A172 (cell line): Measurements from ENCODE around the gene CPED1. TPM values are rescaled to one million over a fixed set of nuclear protein-coding genes. Genes with fewer than 3 reads are reported as not detected.
"Not testable (repeated sequence)": the region's sequence is repeated elsewhere in the genome, so short reads cannot be mapped to it uniquely, and the experiment has no call there.

Source experiments
- DNase-seq: peaks from one replicate; pipeline ENCODE4 v3.0.0-alpha.2; 2015; ENCODE audit warnings: low spot score
- total RNA-seq: library from RNA; depleted of rRNA; stranded (reverse); fragments of >200 nt; shearing (Covaris generic); gene quantifications from 2 replicates; pipeline ENCODE4 v1.2.3, GENCODE V29; 2014

Gene CPED1
- total RNA-seq, 1 experiment from 2014 or later: 18.4 TPM

DNA sequence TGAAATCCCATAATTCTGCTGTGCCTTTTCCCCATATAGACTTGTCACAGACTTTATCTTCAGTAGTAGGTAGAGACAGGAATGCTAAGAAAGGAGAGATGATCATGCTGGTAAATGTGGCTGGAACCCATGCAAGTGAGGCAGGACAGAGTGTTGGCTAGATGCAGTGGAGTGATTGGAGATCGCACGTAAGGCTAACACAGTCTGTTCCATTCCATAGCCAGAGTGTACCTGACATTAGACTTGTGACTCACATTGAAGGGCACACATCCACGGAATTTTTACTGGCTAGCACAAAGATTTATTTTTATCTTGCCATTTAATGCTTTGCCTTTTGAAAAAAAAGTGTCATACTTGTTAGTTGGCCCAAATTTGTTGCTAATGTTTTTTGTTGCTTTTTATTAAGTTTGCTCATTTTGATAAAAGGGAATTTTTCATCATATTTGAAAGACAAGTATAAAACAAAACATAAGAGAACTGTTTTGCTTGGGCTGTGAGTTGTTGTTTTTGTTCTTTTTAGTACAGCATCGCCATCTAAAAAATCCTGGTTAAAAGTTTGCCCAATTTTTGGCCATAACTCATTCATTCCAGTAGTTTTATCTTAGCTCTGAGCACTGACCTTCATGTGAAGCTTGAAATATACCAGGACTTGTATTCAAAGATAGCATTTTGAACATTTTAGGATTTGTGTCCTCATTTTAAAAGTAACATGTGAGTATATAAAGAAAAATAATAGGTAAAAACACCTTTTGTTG, 81.0 kb downstream of the CPED1 start:
- DNase-seq: peak; percentile 32

DNA sequence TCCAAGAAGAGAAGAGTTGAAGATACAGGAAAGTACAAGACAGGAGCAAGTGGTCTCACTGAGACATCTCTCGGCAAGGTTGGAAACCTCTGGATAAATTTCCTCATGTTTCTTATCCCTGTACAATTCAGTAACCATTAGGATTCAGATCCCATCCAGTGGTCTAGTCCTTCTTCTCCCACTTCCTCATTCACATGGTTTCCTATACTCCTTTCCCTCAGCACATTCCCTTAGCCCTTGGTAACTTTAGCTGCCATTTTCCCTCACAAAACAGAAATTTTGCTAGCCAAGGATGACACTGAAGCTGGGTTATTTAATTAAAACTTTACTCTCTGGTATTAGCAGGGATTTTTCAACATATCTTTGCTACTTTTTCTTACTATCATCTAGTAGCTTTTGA, 82.6 kb downstream of the CPED1 start:
- no peak for DNase-seq

DNA sequence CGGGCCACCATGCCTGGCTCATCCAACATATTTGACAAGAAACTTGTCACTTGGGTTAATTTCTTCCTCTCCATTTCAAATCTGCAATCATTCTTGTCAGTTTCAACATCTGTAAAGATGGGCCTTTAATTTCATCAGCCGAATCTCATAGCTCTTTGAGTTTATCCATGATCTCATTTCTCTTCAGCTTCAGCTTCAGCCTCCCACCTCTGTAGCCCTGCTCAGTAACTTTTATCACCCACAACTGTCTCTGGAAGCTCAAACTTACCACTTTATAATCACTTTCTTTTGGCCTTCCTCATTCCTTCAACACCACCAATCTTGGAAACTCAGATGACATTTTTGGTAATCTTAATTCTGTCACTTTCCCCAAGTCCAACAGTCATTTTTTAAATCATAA, 83.2 kb downstream of the CPED1 start:
- DNase-seq: no peak

DNA sequence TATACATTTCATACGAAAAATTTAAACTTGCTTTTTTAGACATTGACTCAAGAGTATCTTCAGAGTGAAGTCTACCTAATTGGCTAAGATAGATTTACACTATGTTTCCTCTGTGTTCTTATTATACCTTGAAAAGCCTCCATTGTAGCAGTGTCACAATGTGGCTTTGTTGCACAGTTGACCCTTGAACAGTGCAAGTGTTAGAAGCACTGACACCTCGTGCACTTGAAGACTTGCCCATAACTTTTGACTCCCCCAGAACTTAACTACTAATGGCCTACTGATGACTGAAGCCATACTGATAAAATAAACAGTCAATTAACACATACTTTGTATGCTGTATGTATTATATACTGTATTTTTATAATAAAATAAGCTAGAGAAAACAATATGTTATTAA, 84.3 kb downstream of the CPED1 start:
- DNase-seq: no peak

DNA sequence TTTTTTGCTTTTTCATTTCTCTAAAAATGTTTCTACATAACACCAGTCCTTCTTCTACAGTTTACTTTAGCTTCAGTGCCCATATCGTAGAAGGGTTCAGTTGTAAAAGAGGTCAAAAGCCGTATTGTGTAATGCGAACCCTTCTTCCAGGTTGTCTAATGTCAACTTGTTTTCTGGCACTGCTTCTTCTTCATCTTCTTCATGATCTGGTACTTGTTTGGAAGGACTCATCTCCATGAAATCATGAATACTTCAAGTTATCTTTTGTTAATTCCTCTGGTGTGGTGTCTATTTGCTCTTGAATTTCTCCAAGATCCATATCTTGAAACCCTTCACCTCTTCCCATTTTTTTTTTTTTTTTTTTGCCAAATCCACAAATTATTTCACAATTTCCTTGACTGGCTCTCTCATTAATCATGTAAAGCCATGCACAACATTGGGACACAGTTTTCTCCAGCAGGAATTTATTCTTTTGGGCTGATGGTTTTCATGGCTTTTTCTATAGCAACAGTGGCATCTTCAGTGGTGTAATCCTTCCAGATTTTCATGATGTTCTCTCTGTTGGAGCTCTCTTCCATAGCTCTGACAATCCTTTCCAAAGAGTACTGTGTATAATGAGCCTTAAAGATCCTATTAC, 85.1 kb downstream of the CPED1 start:
- DNase-seq: no peak

DNA sequence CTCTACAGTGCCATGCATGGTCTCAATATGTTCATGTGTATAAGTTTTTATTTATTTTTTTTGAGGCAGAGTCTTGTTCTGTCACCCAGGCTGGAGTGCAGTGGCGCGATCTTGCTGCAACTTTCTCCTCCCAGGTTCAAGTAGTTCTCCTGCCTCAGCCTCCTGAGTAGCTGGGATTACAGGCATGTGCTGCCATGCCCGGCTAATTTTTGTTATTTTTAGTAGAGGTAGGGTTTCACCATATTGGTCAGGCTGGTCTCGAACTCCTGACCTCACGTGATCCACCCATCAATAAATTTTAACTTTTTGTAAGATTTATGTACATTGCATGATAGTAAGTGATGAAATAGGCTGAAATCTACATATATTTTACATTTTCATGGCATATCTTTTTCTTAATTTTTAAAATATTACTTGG, 86.9 kb downstream of the CPED1 start:
- not testable (repeated sequence) for DNase-seq

DNA sequence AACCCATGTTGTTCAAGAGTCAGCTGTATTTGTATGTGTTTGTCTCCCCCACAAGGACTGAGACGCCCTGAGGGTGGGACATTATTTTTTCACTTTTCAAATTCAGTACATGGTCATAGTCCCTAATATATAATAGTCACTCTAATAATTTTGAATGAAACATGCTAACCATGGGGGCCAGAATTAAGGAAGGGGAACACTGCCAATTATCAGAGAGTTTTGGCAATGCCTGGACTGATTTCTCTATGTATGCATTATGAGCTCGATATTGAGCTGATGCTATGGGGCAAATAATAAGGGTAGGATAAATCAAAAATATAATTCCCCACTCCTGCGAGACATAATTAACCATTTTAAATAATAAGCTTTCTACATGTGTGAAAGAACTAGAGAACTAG, 87.4 kb downstream of the CPED1 start:
- DNase-seq: no peak

DNA sequence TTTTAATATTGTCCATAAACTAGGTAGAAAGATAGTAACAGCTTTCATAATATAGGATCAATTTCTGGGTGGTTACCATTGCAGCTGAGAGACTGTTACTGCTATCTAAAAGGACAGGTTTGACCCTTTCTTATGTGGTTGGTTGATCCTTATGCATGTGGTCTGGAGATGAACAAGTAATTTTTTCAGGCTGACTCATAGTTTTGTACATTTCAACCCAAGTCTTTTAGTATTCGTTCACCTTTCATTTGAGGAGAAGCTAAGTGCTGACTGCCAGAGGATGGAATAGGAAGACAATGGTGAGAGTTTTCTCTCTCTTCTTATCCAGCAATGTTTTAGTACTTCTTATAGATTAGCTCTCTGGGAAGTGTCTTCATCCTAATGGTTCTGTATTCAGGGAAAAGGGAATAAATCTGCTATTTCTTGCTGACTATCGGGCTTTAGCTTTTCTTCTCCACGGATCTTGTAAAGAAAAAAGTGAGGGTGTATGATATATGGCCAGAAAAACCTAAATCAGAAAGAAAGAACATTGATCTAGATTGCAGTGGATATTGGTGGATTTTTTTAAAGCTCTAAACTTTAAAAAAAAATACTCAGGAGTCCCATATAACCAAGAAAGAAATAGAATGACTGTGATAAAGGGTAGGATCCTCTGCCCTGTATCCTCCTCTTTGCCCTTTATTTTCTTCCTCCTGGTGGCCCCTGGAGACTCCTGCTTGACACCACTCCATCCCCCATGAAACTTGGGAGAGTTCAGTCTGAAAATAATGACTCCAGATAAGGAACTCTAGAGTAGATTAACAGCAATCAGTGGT, 88.0 kb downstream of the CPED1 start:
- DNase-seq: peak; percentile 79

DNA sequence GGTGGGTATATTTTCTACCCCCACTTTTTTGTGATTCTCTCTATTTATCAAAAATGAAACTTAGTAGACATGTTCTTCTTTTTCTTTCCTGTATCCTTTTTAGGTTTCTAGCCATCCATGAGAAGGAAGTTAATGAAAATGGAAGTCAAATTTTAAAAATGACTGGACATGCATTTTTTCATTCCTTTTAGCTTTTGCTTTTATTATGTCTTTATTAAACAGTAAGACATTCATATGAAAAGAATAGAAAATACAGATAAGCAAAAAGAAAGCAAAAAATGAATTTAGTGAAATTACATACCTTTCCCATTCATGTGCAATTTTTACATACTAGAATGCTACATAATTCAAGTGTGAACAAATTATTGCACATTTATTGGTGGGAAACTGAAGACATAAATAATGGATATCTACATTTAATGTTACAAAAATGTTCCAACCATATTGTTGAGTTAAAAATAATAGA, 88.7 kb downstream of the CPED1 start:
- no peak for DNase-seq

DNA sequence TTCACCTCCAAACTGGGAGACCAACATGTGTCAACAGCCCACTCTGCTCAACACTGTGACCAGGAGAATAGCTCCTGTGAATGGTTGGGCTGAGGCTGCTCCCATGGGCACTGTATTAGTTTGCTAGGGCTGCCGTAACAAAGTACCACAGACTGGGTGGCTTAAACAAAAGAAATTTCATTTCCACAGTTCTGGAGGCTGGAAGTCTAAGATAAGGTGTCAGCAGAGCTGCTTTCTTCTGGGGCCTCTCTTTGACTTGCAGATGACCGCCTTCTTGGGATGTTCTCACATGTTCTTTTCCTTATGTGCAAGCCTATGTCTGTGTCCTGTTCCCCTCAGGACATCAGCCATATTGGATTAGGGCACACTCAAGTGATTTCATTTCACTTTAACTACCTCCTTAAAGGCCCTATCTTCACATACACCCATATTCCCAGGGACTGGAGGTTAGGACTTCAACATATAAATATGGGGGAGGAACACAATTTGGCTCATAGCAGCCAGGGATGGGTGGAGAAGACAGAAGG, 90.3 kb downstream of the CPED1 start:
- no peak for DNase-seq

DNA sequence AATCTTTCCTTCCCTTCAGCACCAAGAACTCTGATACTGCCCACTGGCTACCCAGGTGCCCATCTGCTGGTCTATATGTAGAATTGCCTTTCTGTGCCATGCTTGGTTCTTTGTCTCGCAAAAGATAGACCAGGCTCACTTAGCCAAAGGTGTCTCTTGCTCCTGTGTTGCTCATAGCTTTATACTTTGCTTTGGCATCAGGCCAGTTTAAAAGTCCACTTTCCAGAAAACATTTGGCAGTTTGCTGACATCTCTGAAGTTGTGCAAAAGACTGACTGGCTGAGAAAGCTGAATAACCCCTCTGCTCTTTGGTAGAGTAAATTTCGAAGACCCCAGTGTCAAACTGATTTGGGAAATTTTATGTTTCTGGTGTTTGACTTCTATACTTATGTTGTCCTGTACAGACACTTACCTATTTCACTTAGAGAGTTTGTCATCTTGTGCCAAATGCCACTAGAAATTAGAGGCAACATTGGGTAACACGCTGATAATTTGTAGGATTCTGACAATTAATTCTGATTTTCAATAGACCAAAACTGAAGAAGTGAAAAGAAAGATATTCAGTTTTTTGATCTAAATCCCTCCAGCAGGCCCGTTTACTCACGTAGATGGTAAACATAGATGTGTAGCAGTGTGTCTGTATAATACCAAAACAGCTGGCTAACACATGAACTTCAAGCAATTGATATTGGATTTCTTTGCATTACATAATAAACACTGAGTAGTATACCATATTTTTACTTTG, 91.1 kb downstream of the CPED1 start:
- DNase-seq: no peak

DNA sequence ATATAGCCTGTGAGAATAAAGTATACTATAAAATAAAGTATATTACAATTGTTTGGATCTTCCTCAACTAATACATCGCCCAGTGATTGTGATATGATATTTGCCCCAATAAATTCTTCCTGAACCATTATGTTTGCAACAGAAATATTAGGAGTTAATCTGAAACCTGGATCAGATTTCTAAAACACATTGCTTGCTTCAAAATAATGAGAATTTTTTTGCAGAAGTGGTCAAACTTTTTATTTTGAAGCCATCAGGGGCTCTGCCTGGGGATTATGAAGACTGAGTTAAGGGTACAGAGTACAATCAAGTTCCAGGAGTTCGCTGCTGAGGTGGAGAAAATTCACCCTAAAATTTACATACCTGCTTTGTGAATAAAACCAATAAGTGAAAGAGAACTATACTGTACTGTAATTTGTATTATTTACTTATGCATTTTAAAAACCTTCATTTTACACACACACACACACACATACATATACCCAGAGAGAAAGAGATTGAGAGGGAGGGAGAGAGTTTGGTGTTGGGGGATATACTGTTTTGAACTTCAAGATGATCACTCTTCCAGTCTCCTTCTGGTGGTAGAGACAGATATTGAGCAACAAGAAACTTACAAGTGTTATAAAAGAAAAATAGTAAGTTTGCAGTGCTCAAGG, 91.9 kb downstream of the CPED1 start:
- DNase-seq: no peak

DNA sequence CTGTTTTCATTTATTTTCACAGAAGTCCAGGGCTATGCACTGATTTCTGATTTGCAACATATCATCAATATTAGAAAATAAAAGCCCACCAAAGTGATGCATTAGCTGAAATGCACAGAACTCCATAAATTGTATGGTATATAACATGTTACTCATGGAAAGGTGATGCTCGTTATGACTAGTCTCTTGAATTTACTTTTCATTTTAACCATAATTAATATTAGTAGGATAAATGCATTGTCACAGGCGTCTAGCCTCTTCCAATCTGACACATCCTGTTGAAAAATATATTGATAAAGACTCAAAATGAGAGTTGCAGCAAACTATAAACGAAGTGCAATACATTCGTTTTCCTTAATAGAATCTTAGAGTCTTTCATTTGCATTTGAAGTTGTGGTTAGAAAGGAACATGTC, 92.4 kb downstream of the CPED1 start:
- DNase-seq: no peak

DNA sequence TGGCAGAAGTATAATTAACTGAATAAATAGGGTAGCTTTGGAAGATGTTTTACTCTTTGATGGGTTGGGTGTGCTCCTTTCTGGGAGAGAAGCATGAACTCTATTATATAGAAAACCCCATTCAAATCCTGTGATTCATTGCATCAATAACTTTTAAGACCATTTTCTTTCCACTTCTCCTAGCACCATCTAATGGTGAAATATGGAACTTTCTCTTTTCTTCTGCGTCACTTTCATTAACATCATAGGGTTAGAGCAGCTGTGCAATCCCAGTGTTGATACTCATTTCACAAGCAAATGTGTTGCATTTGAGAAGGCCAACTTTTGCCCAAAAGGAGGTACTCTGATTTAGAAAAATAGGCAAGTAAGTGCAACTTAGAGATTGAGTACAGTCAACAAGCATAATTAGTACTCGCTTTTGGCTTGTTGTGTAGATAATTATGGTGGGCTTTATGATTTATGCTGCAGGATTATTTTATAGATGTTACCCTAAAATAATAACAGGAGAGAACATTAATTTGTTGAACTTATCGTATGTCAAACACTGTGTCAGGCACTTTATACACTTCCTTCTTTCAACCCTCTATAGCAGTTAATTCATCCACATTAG, 92.9 kb downstream of the CPED1 start:
- peak; percentile 73 for DNase-seq

DNA sequence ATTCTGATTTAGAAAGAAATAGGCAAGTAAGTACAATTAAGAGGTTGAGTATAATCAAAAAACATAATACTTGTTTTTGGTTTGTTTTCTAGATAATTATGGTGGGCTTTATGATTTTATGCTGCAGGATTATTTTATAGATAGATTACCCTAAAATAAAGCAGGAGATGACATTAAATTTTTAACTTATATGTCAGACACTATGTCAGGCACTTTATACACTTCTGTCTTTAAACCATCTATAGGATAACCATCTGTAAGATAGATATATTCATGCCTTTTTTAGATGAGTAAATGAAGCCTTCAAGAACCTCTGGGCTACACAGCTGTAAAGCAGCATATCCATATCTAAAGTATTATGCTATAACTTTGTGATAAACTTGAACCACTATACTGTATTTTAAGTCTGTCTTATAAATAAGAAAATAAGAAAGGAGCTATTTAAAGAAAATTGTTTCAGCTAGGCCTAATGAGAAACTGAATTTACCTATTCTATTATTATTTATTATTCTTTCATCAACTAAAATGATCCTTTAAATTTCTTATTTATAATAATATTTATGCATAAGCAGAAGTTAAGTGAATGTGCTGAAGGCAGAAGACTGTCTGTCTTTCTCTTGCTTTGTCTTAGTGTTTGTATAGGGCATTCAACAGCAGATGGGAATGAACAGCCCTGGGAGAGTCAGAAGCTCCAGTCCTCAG, 94.0 kb downstream of the CPED1 start:
- DNase-seq: no peak

DNA sequence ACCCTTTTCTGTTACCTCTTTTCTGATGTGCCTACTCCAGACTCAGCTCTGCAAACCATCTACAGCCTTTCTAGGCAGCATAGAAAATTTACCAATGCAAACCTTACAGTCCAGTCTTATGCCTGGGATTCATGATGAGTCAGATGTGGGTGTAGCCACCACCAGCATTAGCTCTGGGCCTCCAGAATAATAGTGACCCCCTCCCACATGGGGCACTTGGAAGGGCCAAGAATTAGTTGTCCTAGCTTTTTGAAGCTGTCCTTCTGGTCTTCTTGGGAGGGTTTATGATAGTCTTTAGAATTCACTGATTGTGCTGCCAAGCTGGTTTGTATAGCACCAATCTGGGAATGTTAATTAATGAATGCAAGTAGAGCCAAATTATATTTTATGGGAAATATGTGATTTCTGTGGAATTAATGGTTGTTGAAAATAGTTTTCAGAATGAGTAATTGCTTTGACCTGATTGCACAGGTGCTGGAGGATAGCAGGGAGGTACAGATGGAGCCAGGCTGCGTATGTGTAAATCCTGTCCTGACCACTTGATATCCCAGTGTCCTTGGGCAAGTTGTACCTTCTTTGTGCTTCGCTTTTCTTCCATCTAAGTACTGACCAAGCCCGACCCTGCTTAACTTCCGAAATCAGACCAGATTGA, 94.8 kb downstream of the CPED1 start:
- peak; percentile 80 for DNase-seq

DNA sequence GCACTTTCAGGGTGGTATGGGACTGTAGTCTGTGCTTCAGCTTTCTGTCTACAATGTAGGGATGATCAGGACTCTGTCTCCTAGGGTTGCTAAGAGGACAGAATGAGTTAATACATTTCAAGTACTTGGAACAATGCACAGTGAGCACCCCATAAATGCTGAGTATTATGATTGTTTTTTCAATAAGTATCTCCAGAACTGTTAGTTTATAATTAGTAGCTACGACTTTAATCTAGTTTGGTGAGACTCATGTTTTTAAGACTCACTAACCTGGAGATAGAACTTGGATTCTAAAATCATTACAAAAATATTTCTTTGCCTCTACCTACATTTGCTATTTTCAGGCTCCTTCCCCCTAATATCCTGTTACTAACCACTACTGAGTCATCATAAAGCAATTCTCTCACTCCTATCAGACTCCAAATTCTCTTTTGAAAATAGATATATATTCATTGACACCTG, 95.3 kb downstream of the CPED1 start:
- DNase-seq: peak; percentile 41

DNA sequence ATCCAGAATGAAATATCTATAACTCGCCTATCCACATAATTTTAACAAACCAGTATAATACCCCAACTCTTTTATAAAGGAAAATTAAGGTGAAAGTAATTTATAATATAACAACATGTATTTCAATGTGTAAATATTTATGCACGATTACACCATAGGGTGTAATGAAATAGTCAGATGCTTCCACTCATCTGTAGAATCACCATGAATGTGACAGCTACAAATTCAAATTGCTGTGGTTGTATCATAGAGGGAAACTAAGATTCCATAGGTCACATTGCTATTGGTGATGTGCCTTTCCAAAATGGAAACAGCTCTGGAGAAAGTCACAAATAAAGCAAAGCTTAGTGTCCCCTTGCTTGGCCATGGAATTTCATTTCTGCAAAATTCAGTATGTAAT, 95.7 kb downstream of the CPED1 start:
- no peak for DNase-seq

DNA sequence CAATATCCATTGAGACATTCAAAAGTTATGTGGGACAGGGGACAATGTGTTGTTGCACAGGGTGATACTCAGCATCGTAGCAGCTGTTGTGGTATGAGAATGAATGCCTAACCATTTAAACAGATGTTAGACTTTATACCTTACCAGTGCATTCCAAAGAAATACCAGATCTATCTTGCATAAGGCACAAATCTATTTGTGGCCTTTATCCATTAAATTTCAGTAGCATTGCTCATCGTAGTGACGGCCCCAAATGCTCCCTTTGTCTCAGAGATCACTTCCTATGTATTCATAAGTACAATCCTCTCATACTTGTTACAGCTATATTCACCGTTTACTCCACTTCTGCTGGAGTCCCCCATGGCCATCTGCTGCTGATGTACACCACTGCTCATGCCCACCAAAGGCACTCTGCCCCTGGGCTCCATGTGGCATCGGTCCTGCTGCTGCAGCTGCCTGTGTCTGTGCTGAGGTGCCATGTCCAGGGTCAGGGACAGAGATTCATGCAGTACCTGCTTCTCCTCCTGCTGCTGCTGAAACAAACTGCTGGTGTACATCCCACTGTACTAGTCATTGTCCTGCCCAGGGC, 96.3 kb downstream of the CPED1 start:
- DNase-seq: peak; percentile 91
